ENCODE measurements around the gene NRXN3. TPM values are rescaled to one million over a fixed set of nuclear protein-coding genes. Genes with fewer than 3 reads are reported as not detected.

The NRXN3 gene
- total RNA-seq, 1 donor from 2014 or later = 18.0 TPM

GRCh38 chr14:78713716-78714115, 543.5 kb downstream of the NRXN3 start:
- Histone ChIP-seq H3K9me3 (ENCODE audit: insufficient read depth, low read depth, low read length) (no peaks in the 10 kb centered on the region), H3K4me1 (ENCODE audit: insufficient read depth, low read length) (no peaks in the 10 kb centered on the region), H3K9ac (ENCODE audit: low read length) (no peak overlapping the region), H3K36me3 (ENCODE audit: insufficient read depth, low read length) (no peaks in the 10 kb centered on the region), H3K4me2 (ENCODE audit: low read length) (no peak overlapping the region), H3K27me3 (ENCODE audit: insufficient read depth, low read length) (no peaks in the 10 kb centered on the region), H3K4me3 (ENCODE audit: insufficient read depth, low read depth, low read length) (no peak overlapping the region), H3K27ac (ENCODE audit: low read depth, low read length) (no peak overlapping the region), H4K20me1 (ENCODE audit: insufficient read depth, low read length) (no peaks in the 10 kb centered on the region), H3K79me2 (ENCODE audit: insufficient read depth, low read length) (no peaks in the 10 kb centered on the region), H2AFZ (ENCODE audit: low read depth, low read length) (no peak overlapping the region)
- DNase-seq (ENCODE audit: low read depth) = no peak
- H3K4me3 Mint-ChIP-seq (ENCODE audit: unreplicated experiment) = no peak overlapping the region
- TF ChIP-seq, protein P1, sequence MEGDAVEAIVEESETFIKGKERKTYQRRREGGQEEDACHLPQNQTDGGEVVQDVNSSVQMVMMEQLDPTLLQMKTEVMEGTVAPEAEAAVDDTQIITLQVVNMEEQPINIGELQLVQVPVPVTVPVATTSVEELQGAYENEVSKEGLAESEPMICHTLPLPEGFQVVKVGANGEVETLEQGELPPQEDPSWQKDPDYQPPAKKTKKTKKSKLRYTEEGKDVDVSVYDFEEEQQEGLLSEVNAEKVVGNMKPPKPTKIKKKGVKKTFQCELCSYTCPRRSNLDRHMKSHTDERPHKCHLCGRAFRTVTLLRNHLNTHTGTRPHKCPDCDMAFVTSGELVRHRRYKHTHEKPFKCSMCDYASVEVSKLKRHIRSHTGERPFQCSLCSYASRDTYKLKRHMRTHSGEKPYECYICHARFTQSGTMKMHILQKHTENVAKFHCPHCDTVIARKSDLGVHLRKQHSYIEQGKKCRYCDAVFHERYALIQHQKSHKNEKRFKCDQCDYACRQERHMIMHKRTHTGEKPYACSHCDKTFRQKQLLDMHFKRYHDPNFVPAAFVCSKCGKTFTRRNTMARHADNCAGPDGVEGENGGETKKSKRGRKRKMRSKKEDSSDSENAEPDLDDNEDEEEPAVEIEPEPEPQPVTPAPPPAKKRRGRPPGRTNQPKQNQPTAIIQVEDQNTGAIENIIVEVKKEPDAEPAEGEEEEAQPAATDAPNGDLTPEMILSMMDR (IDR thresholded peaks at IDR 0.05; ENCODE audit: insufficient read depth, low read depth, low read length) = no peak
- TF ChIP-seq EZH2 (IDR thresholded peaks at IDR 0.05; ENCODE audit: insufficient read depth, low read length) = no peak
- H3K27me3 Mint-ChIP-seq (ENCODE audit: low read depth, unreplicated experiment) = no peaks in the 10 kb centered on the region
- no peak overlapping the region for H3K27ac Mint-ChIP-seq (ENCODE audit: unreplicated experiment)
- FAIRE-seq = no peak
- H3K9me3 Mint-ChIP-seq (ENCODE audit: unreplicated experiment) = no peaks in the 10 kb centered on the region
- H3K4me1 Mint-ChIP-seq (ENCODE audit: low read depth, unreplicated experiment) = no peaks in the 10 kb centered on the region
- no peaks in the 10 kb centered on the region for H3K36me3 Mint-ChIP-seq (ENCODE audit: low read depth, unreplicated experiment)

- H3K9me3 Mint-ChIP-seq (ENCODE audit: unreplicated experiment) = no peaks in the 10 kb centered on the region
- FAIRE-seq (no peak), DNase-seq (ENCODE audit: low read depth) (no peak)
- H3K36me3 ChIP-seq (ENCODE audit: insufficient read depth, low read length) = no peaks in the 10 kb centered on the region
- no peaks in the 10 kb centered on the region for H3K9me3 ChIP-seq (ENCODE audit: insufficient read depth, low read depth, low read length)
- no peaks in the 10 kb centered on the region for H3K4me1 ChIP-seq (ENCODE audit: insufficient read depth, low read length)
- no peaks in the 10 kb centered on the region for H4K20me1 ChIP-seq (ENCODE audit: insufficient read depth, low read length)
- no peak overlapping the region for H3K4me3 ChIP-seq (ENCODE audit: insufficient read depth, low read depth, low read length)
- no peaks in the 10 kb centered on the region for H3K4me1 Mint-ChIP-seq (ENCODE audit: low read depth, unreplicated experiment)
- no peaks in the 10 kb centered on the region for H3K27me3 ChIP-seq (ENCODE audit: insufficient read depth, low read length)
- no peak overlapping the region for H3K4me2 ChIP-seq (ENCODE audit: low read length)
- no peak overlapping the region for H2AFZ ChIP-seq (ENCODE audit: low read depth, low read length)
- no peaks in the 10 kb centered on the region for H3K27me3 Mint-ChIP-seq (ENCODE audit: low read depth, unreplicated experiment)
- H3K27ac ChIP-seq (ENCODE audit: low read depth, low read length) = no peak overlapping the region
- H3K9ac ChIP-seq (ENCODE audit: low read length) = no peak overlapping the region
- H3K79me2 ChIP-seq (ENCODE audit: insufficient read depth, low read length) = no peaks in the 10 kb centered on the region
- TF ChIP-seq, protein P1 (IDR thresholded peaks at IDR 0.05; ENCODE audit: insufficient read depth, low read depth, low read length) = no peak
- TF ChIP-seq EZH2 (IDR thresholded peaks at IDR 0.05; ENCODE audit: insufficient read depth, low read length) = no peak
- H3K36me3 Mint-ChIP-seq (ENCODE audit: low read depth, unreplicated experiment) = no peaks in the 10 kb centered on the region
- H3K4me3 Mint-ChIP-seq (ENCODE audit: unreplicated experiment) = no peak overlapping the region
- H3K27ac Mint-ChIP-seq (ENCODE audit: unreplicated experiment) = no peak overlapping the region
Measured at GRCh38 chr14:78714711-78715110, 544.5 kb downstream of the NRXN3 start.

DNA sequence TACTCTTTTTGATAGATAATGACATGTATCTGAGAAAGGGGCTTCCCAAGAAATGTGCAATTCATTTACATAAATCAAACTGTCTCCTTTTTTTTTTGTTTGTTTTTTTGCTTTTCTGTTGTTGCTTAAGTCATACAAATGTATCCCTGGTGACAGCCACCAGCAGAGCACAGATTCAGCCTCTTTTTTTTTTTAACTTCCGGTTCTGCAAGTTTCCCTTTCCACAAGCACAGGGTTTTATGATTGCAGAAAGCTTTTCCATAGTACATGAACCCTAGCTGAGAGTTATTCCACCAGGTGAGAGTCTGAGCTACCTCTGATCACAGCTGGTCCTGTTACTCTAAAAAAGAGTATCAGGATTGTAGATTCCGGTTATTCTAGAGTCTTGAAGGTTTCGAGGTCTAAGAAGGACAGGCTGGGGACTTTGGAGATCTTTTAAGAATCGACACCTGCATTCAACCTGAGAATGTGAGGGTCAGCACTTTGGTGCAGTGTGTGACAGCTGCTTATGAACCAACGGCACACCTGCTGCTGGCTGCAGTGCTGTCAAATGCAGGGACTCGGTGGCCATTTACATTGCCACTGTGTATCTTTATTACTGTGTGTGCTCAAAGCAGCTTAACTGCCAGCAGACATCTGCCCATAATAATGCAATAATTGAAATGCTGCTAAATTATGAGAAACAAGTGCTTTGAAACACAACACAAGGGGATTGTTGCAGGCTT, 551.7 kb downstream of the NRXN3 start:
- Histone ChIP-seq H3K9me3 (ENCODE audit: insufficient read depth, low read depth, low read length) (no peaks in the 10 kb centered on the region), H3K4me2 (ENCODE audit: low read length) (no peak overlapping the region), H4K20me1 (ENCODE audit: insufficient read depth, low read length) (no peaks in the 10 kb centered on the region), H3K27ac (ENCODE audit: low read depth, low read length) (no peak overlapping the region), H3K4me1 (ENCODE audit: insufficient read depth, low read length) (no peaks in the 10 kb centered on the region), H2AFZ (ENCODE audit: low read depth, low read length) (no peak overlapping the region), H3K9ac (ENCODE audit: low read length) (no peak overlapping the region), H3K4me3 (ENCODE audit: insufficient read depth, low read depth, low read length) (no peak overlapping the region), H3K79me2 (ENCODE audit: insufficient read depth, low read length) (no peaks in the 10 kb centered on the region), H3K36me3 (ENCODE audit: insufficient read depth, low read length) (no peaks in the 10 kb centered on the region), H3K27me3 (ENCODE audit: insufficient read depth, low read length) (no peaks in the 10 kb centered on the region)
- H3K9me3 Mint-ChIP-seq (ENCODE audit: unreplicated experiment) = no peaks in the 10 kb centered on the region
- DNase-seq (ENCODE audit: low read depth) (no peak), FAIRE-seq (no peak)
- no peak overlapping the region for H3K4me3 Mint-ChIP-seq (ENCODE audit: unreplicated experiment)
- no peaks in the 10 kb centered on the region for H3K27me3 Mint-ChIP-seq (ENCODE audit: low read depth, unreplicated experiment)
- no peaks in the 10 kb centered on the region for H3K36me3 Mint-ChIP-seq (ENCODE audit: low read depth, unreplicated experiment)
- no peak for TF ChIP-seq EZH2 (IDR thresholded peaks at IDR 0.05; ENCODE audit: insufficient read depth, low read length)
- TF ChIP-seq, protein P1 (IDR thresholded peaks at IDR 0.05; ENCODE audit: insufficient read depth, low read depth, low read length) = no peak
- H3K4me1 Mint-ChIP-seq (ENCODE audit: low read depth, unreplicated experiment) = no peaks in the 10 kb centered on the region
- H3K27ac Mint-ChIP-seq (ENCODE audit: unreplicated experiment) = no peak overlapping the region

Data from astrocyte (in vitro differentiated cells and primary cell).